HG02970 (cell line): ENCODE results near the gene LRIT3.

ENCODE experiments used
- ATAC-seq: cut with Tn5 transposase; IDR thresholded peaks from one replicate; pipeline ENCODE4 v1.9.1; 2021; ENCODE audit warnings: mild to moderate bottlenecking, moderate library complexity, moderate number of reproducible peaks; ENCODE audit not compliant: unreplicated experiment, low FRiP score

The LRIT3 gene

DNA sequence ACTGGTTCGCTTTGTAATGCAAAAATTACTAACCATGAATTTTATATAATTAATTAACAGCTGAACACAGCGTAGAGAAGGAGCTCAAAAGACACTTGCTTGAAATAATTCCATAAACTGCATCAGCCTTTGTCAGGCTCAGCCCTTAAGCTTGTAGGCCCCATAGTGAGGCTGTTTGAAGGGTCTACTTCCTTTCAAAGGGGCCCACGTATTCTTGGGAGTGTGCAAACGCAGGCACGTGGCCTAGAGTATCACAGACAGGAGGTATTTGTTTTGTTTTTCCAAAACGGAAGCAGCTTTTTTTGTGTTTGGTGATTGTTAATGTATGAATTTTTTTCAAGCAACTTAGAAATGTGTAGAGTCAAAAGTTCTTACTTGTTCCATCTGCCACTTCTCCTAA lies 39.2 kb downstream of the LRIT3 start:
- ATAC-seq = no peak

DNA sequence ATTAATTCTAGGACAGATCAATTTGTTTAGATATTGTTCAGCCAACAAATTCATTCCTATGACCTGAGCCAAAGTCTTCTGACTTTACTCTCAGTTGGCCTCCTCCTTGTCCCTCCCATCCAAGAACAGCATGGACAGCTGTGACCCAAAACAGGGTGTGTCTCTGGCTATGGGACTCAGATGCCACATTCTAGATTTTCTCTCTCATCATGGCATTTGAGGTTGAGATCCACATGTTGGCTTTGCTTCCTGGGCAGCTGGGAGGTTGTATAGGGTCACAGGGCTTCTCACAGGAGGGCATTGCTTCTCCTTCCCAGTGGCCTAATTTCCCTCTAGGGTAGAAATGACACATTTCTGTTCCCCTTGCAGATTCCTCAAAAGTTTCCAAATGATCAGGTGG lies 42.2 kb downstream of the LRIT3 start:
- no peak for ATAC-seq

DNA sequence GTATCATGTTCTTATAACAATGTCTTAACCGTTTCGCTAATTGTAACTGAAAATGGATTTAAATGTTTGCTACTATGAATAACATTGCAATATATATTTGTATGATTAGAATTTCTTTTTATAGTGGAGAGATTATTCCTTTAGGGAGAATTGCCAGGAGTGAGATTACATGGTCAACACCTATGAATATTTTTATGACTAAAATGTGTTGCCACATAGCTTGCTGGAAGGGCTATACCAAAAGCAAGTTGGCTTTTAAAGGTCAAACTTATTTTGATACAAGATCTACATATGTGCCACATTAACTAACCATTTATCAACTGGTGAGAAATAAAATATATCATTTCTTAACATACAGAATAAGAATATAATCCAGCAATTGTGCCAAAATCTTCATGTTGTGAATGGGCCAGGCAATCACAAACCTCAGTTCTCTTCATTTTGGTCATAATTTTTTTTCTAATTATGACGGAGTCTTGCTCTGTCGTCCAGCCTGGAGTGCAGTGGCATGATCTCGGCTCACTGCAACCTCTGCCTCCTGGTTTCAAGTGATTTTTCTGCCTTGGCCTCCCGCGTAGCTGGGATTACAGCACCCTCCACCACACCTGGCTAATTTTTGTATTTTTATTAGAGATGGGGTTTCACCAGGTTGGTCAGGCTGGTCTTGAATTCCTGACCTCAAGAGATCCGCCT lies 54.8 kb downstream of the LRIT3 start:
- ATAC-seq = no peak

DNA sequence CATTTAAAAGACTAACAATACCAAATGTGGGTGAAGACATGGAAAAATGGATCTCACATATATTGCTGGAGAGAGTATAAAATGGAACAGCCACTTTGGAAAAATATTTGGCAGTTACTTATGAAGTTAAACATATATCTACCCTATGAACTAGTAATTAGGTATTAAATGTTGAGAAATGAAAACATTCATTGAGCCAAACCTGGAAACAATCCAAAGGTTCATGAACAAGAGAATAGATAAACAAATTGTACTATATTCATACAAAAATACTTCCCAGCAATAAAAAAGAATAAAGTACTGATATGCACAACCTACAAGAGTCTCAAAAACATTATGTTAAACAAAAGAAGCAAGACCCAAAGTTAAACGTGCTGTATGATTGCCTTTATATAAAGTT lies 60.8 kb downstream of the LRIT3 start:
- ATAC-seq = no peak

DNA sequence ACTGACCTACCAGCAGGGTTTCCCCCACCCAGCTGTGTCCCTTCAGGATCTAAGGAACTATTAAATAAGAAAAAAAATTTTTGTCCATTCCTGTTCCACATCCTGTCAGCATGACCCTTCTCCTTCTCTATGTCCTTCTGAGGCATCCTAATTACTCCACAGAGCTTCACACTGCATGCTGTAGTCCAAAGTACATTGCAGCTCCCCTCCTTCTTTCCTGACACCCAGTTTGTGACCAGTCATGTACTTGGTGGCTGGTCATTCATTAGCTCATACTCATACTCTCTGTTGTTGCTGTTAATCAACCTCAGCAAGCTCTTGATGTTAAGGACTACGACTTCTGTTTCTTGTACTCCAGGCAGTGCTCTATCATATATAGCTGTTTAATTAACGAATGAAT lies 62.3 kb downstream of the LRIT3 start:
- ATAC-seq = no peak

DNA sequence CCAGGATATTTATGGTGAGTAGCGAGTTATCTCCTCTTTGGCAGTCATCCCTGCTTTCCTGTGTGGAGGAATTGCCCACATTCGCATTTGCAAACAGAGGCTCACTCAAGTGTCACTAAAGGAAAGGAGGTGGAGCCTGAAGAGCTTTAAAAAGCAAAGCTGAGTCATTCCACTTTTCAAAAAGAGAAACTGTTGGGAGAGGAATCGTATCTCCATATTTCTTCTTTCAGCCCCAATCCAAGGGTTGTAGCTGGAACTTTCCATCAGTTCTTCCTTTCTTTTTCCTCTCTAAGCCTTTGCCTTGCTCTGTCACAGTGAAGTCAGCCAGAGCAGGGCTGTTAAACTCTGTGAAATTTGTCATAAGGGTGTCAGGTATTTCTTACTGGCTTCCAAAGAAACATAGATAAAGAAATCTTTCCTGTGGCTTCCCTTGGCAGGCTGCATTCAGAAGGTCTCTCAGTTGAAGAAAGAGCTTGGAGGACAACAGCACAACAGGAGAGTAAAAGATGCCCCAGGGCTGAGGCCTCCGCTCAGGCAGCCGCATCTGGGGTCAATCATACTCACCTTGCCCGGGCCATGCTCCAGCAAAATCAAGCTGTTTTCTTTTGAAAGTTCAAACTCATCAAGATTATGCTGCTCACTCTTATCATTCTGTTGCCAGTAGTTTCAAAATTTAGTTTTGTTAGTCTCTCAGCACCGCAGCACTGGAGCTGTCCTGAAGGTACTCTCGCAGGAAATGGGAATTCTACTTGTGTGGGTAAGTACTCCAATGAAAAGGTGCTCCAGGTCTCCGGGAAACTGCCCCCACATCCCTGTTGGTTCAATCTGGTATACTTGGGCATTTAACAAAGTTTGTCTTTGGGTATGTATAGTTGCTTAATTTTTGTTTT lies 65.0 kb downstream of the LRIT3 start, which contains the start of gene EGF:
Gene EGF (plus strand): TSS at position 178 of the 890 bp plus-strand sequence. CDS start 453 bp downstream, at position 631.
- ATAC-seq = no peak

DNA sequence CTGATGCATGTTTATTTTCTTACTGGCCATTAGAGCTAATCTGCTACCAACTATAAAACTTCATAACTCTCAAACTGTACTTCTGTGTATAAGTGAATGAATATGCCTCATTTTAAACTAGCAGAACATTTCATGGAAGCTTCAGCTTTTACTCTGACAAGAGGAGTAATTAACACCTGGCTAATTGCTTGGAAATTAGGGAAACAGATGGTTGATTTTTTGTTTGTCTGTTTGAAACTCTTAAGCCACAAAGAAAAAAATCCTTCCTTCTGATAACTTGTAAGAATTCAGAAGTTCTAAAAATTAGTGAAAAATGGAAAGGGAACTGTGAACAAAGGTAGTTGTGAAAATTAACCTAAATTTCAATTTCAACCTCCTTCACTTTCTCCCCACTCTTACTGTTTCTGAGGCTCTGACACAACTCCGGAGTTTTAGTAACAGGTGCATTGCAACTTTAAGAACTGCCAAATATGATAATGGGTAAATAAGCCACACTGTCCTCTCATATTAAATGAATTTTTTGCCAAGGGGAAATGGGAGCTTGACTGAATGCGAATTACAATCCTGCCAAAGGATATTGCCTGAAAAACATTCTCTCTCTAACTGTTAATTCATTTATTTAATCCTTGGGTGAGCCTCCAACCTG lies 65.8 kb downstream of the LRIT3 start:
- no peak for ATAC-seq

DNA sequence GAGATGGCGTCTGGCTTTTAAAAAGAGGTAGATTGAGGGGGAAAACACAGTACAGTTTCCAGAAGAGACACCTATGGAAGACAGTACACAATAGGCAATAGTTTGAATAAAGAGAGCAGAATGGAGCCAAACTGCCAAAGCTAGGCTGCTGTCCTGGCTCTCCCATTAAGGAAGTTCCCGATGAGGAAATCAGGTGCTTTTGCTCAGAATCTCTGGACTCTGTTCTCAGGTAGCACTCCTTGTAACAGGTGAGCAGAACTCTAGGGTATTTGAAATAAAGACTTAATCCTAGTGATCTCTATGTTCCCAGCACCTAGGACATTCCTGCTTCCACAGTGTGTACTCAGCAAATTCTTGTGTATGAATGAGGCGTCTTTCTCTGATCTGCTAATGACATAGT lies 66.4 kb downstream of the LRIT3 start:
- no peak for ATAC-seq

DNA sequence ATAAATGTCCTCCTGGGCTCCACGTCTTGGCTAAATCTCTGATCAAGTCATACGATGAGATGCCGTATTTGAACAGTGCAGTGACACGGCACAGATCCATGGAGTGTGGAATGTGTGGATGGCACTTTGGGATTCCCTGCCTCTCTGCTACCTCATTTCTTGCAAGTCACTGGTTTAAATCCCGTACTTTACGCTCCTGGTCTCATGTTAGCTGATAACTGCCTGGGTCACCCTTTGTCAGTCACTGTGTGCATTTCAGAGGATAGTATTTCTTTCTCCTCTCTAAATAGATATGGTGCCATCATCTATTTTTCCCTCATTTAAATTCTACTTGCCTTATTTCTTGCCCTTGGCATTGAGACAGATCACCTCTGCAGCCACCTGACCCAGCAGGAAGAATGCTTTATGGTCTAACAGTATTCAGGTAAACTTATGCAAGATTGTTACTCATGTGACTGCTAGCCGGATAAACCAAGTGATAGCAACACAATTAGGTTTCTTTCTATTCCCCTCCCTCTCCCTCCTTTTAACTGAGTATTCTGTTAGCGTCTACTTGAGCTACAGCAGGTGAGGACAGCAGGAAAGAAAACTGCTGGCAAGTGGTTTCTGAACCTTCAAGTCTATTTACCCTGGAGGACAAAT lies 67.6 kb downstream of the LRIT3 start:
- no peak for ATAC-seq

DNA sequence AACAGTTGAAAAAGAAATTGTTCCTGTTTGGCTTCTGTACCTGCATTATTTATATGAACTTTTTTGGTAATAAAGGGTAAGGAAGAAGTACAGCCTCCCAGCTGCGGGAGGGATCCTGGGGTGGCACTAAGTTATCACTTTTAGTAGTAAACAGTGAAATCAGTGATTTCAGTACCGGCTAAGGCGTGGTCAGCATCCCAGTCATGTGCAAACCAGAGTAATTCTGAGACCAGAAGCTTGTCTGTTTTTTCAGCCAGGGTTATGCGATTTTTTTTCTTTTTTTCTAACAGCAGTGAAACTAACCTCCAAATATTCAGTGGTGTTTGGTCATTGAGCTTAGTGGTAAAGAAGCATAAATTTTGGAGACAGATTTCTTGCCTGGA lies 68.1 kb downstream of the LRIT3 start:
- no peak for ATAC-seq

DNA sequence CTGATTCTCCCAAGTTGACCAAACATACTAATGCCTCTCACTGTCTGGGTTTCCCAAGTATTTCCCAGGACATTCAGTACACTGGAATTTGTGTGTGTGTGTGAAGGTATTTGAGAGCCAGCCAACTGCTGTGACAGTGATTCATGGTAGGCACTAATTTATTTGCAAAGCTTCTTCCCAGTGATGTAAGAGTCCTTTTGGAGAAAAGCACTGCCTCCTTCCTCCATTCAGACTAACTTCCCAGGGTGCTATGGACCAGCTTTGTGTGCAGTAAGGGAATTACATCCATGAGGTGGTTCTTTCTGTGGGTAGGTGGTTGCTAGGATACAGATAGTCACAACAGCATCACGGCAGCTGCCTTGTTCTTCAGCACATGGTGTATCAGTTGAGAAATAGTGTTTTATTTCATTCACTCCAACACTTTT lies 73.5 kb downstream of the LRIT3 start:
- no peak for ATAC-seq
